ENCODE measurements around the gene RNF130. TPM values are rescaled to one million over a fixed set of nuclear protein-coding genes. Genes with fewer than 3 reads are reported as not detected.

The RNF130 gene
- total RNA-seq, 1 experiment from 2014 or later = 31.8 TPM

GRCh38 chr5:180052211-180052818, 19.2 kb downstream of the RNF130 start:
- peaks cover 9% of the 10 kb centered on the region for H3K4me1 Mint-ChIP-seq (ENCODE audit: insufficient read depth, unreplicated experiment)
- H3K4me3 Mint-ChIP-seq (ENCODE audit: unreplicated experiment) = no peak overlapping the region
- CTCF ChIA-PET = interaction anchor here (0.6 to 1.2 kb wide), 2 partner anchors 92 to 144 kb away, joined by 4 read pairs; no protein-coding TSS in a partner anchor
- BruUV-seq (replicated peaks) = no TSS peak
- no peaks in the 10 kb centered on the region for H3K9me3 Mint-ChIP-seq (ENCODE audit: unreplicated experiment)
- intact Hi-C loops (cut with micrococcal nuclease) = no loop called here
- TF ChIP-seq, protein P1, sequence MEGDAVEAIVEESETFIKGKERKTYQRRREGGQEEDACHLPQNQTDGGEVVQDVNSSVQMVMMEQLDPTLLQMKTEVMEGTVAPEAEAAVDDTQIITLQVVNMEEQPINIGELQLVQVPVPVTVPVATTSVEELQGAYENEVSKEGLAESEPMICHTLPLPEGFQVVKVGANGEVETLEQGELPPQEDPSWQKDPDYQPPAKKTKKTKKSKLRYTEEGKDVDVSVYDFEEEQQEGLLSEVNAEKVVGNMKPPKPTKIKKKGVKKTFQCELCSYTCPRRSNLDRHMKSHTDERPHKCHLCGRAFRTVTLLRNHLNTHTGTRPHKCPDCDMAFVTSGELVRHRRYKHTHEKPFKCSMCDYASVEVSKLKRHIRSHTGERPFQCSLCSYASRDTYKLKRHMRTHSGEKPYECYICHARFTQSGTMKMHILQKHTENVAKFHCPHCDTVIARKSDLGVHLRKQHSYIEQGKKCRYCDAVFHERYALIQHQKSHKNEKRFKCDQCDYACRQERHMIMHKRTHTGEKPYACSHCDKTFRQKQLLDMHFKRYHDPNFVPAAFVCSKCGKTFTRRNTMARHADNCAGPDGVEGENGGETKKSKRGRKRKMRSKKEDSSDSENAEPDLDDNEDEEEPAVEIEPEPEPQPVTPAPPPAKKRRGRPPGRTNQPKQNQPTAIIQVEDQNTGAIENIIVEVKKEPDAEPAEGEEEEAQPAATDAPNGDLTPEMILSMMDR (IDR thresholded peaks at IDR 0.05; ENCODE audit: unreplicated experiment) = no peak
- POLR2A ChIA-PET = interaction anchor here (0.5 to 1.1 kb wide), 2 partner anchors 13 to 44 kb away, joined by 3 read pairs; no protein-coding TSS in a partner anchor
- H3K27ac Mint-ChIP-seq (ENCODE audit: low read depth, unreplicated experiment) = no peak overlapping the region
- H3K27me3 Mint-ChIP-seq (ENCODE audit: insufficient read depth, unreplicated experiment) = no peaks in the 10 kb centered on the region
- DNase-seq (ENCODE audit: unreplicated experiment) = no peak
- no peaks in the 10 kb centered on the region for H3K36me3 Mint-ChIP-seq (ENCODE audit: insufficient read depth, unreplicated experiment)

DNA sequence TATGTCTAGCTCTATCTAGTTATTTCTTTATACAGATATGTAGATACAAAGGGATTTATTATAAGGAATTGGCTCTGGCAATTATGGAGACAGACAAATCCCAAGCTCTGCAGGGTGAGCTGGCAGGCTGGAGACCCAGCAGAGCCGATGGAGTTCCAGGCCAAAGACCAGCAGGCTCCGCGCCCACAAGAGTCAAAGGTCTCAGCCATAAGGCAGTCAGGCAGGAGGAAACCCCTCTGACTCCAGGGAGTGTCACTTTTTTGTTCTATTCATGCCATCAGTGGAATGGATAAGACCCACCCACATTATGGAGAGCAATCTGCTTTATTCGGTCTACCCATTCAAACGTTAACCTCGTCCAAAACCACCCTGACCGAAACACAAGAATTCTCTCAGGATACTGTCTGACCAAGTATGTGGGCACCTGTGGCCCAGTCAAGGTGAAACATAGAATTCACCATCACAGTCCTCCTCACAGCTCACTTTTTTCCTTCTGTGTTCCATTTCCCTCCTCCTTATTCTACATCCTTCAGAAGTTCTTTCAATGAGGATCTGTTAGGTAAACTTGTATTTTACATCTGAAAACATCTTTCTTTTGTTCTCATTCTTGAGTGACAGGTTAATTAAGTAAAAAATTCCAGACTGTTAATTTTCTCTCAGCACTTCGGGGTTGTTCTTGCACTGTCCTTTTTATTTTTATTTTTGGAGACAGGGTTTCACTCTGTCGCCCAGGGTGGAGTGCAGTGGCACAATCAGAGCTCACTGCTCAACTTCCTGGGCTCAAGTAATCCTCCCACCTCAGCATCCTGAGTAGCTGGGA, 21.2 kb downstream of the RNF130 start:
- no peak for DNase-seq (ENCODE audit: unreplicated experiment)
- CTCF ChIA-PET = interaction anchor here (0.7 kb wide), 1 partner anchor 12 kb away, joined by 5 read pairs; no protein-coding TSS in a partner anchor
- Mint-ChIP-seq H3K27ac (ENCODE audit: low read depth, unreplicated experiment) (no peak overlapping the region), H3K4me1 (ENCODE audit: insufficient read depth, unreplicated experiment) (no peaks in the 10 kb centered on the region), H3K36me3 (ENCODE audit: insufficient read depth, unreplicated experiment) (no peaks in the 10 kb centered on the region), H3K9me3 (ENCODE audit: unreplicated experiment) (no peaks in the 10 kb centered on the region), H3K27me3 (ENCODE audit: insufficient read depth, unreplicated experiment) (no peaks in the 10 kb centered on the region), H3K4me3 (ENCODE audit: unreplicated experiment) (no peak overlapping the region)
- POLR2A ChIA-PET = interaction anchor here (0.7 to 1.4 kb wide), 3 partner anchors 19 to 692 kb away, joined by 3 to 4 read pairs (median 3); no protein-coding TSS in a partner anchor
- intact Hi-C loops (cut with micrococcal nuclease) = no loop called here
- TF ChIP-seq, protein P1 (IDR thresholded peaks at IDR 0.05; ENCODE audit: unreplicated experiment) = no peak
- no TSS peak for BruUV-seq (replicated peaks)

DNA sequence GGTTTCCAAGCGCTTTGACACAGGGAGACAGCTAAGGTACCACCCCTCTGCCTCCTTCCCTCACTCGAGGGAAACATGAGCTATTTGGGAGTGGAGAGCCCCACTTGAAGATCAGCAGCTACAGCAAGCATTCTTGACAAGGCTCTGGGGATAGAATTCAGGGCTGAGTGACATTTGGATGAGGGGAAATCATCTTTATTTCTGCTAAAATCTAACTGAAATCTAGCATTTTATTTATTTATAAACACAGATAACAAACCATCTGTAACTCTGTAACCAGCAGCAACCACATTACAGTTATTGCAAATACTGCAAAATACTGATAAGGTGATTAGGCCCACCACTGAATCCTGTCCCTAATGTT, 22.4 kb downstream of the RNF130 start:
- ChIA-PET CTCF (no interaction called here), POLR2A (interaction anchor here (0.6 to 1.4 kb wide), 2 partner anchors 20 to 283 kb away, joined by 3 read pairs; no protein-coding TSS in a partner anchor)
- Mint-ChIP-seq H3K27ac (ENCODE audit: low read depth, unreplicated experiment) (no peak overlapping the region), H3K9me3 (ENCODE audit: unreplicated experiment) (no peaks in the 10 kb centered on the region), H3K4me1 (ENCODE audit: insufficient read depth, unreplicated experiment) (no peaks in the 10 kb centered on the region), H3K4me3 (ENCODE audit: unreplicated experiment) (no peak overlapping the region), H3K36me3 (ENCODE audit: insufficient read depth, unreplicated experiment) (no peaks in the 10 kb centered on the region), H3K27me3 (ENCODE audit: insufficient read depth, unreplicated experiment) (no peaks in the 10 kb centered on the region)
- BruUV-seq (replicated peaks) = no TSS peak
- TF ChIP-seq, protein P1 (IDR thresholded peaks at IDR 0.05; ENCODE audit: unreplicated experiment) = no peak
- no peak for DNase-seq (ENCODE audit: unreplicated experiment)
- intact Hi-C loops (cut with micrococcal nuclease) = no loop called here

- POLR2A ChIA-PET = interaction anchor here (0.7 kb wide), 2 partner anchors 10 to 13 kb away, joined by 4 to 5 read pairs; no protein-coding TSS in a partner anchor
- intact Hi-C loops (cut with micrococcal nuclease) = no loop called here
- Mint-ChIP-seq H3K9me3 (ENCODE audit: unreplicated experiment) (no peaks in the 10 kb centered on the region), H3K4me1 (ENCODE audit: insufficient read depth, unreplicated experiment) (no peaks in the 10 kb centered on the region), H3K4me3 (ENCODE audit: unreplicated experiment) (no peak overlapping the region), H3K36me3 (ENCODE audit: insufficient read depth, unreplicated experiment) (no peaks in the 10 kb centered on the region), H3K27ac (ENCODE audit: low read depth, unreplicated experiment) (no peak overlapping the region), H3K27me3 (ENCODE audit: insufficient read depth, unreplicated experiment) (no peaks in the 10 kb centered on the region)
- BruUV-seq (replicated peaks) = no TSS peak
- CTCF ChIA-PET = interaction anchor here (1.3 kb wide), 1 partner anchor 33 kb away, joined by 7 read pairs; no protein-coding TSS in a partner anchor
- DNase-seq (ENCODE audit: unreplicated experiment) = no peak
- TF ChIP-seq, protein P1 (IDR thresholded peaks at IDR 0.05; ENCODE audit: unreplicated experiment) = no peak
Measured at GRCh38 chr5:180047667-180048066, 23.9 kb downstream of the RNF130 start.

Measured in MCF 10A (cell line).